GM19239 (cell line): ENCODE measurements around the gene RALBP1.

Experiments used
- DNase-seq: peaks from one replicate; pipeline ENCODE4 v3.0.0; 2011; ENCODE audit warnings: low spot score; ENCODE audit not compliant: insufficient read length
- FAIRE-seq: peaks from 2 replicates; lab custom pipeline; 2011; peaks lifted over from hg19 to GRCh38; lab: Jason Lieb, UNC

The RALBP1 gene

GRCh38 chr18:9495916-9496705 lies 20.8 kb downstream of the RALBP1 start:
- DNase-seq (no peak), FAIRE-seq (no peak)

GRCh38 chr18:9506046-9506792 lies 30.9 kb downstream of the RALBP1 start:
- no peak for DNase-seq
- peak; percentile 11 for FAIRE-seq

GRCh38 chr18:9507565-9508088 lies 32.3 kb downstream of the RALBP1 start:
- FAIRE-seq (no peak), DNase-seq (no peak)

GRCh38 chr18:9508446-9509025 lies 33.2 kb downstream of the RALBP1 start:
- FAIRE-seq, result no peak
- no peak for DNase-seq

- FAIRE-seq, result no peak
- no peak for DNase-seq
These were observed 38.7 kb downstream of the RALBP1 start for GRCh38 chr18:9513971-9514512.

- DNase-seq, result no peak
- peak; percentile 84 for FAIRE-seq
These were observed 41.2 kb downstream of the RALBP1 start for GRCh38 chr18:9516437-9517064.

GRCh38 chr18:9517869-9518268 lies 42.6 kb downstream of the RALBP1 start:
- no peak for FAIRE-seq
- no peak for DNase-seq

GRCh38 chr18:9519399-9519798 lies 44.1 kb downstream of the RALBP1 start:
- FAIRE-seq, result no peak
- DNase-seq, result no peak

GRCh38 chr18:9520666-9521065 lies 45.4 kb downstream of the RALBP1 start:
- no peak for DNase-seq
- FAIRE-seq, result no peak

- DNase-seq, result no peak
- FAIRE-seq, result no peak
These were observed 46.5 kb downstream of the RALBP1 start for GRCh38 chr18:9521770-9522169.

GRCh38 chr18:9522952-9523351 lies 47.6 kb downstream of the RALBP1 start:
- FAIRE-seq, result no peak

GRCh38 chr18:9526458-9526857 lies 51.1 kb downstream of the RALBP1 start:
- FAIRE-seq, result no peak
- no peak for DNase-seq

More at GRCh38 chr18:9522952-9523351, 47.6 kb downstream of the RALBP1 start:
- DNase-seq, result no peak

- no peak for FAIRE-seq
- DNase-seq, result no peak
These were observed 55.1 kb downstream of the RALBP1 start for GRCh38 chr18:9530226-9531009.

GRCh38 chr18:9531791-9532410 lies 56.6 kb downstream of the RALBP1 start:
- no peak for FAIRE-seq

GRCh38 chr18:9534844-9535243 lies 59.5 kb downstream of the RALBP1 start:
- FAIRE-seq, result no peak
- DNase-seq, result no peak

More at GRCh38 chr18:9531791-9532410, 56.6 kb downstream of the RALBP1 start:
- no peak for DNase-seq

GRCh38 chr18:9535430-9535991 lies 60.2 kb downstream of the RALBP1 start:
- FAIRE-seq, result no peak

GRCh38 chr18:9536354-9537152 lies 61.2 kb downstream of the RALBP1 start:
- DNase-seq, result no peak
- FAIRE-seq, result no peak

More at GRCh38 chr18:9535430-9535991, 60.2 kb downstream of the RALBP1 start:
- DNase-seq, result no peak

- FAIRE-seq (no peak), DNase-seq (no peak)
These were observed 62.4 kb downstream of the RALBP1 start for GRCh38 chr18:9537677-9538076.
